GM23338 (cell line): ENCODE data around the gene ST8SIA4.

Experiments
- CREB1 ChIP-seq: fragments of 250-450 bp; sonication (Bioruptor Pico); IDR thresholded peaks from 2 replicates; pipeline ENCODE4 v1.5.0; 2020; ENCODE audit warnings: low read depth, mild to moderate bottlenecking, moderate library complexity
- EZH2 ChIP-seq: fragments of 200-600 bp; sonication (generic); IDR thresholded peaks from one replicate; pipeline ENCODE4 v1.8.0; 2017; ENCODE audit warnings: antibody characterized with exemption, mild to moderate bottlenecking, low read depth; ENCODE audit not compliant: unreplicated experiment
- EZH2phosphoT487 ChIP-seq: fragments of 200-600 bp; sonication (generic); IDR thresholded peaks from one replicate; pipeline ENCODE4 v1.8.1; 2018; ENCODE audit warnings: antibody characterized with exemption; ENCODE audit not compliant: unreplicated experiment
- JUNB ChIP-seq: IDR thresholded peaks from one replicate; pipeline ENCODE4 v1.6.1; 2016; ENCODE audit warnings: antibody characterized with exemption; ENCODE audit not compliant: unreplicated experiment
- POLR2AphosphoS5 ChIP-seq: IDR thresholded peaks from 2 replicates; pipeline ENCODE4 v1.6.1; 2016; ENCODE audit warnings: antibody characterized with exemption, low read depth
- ZNF114 ChIP-seq: fragments of 250-450 bp; sonication (Bioruptor Pico); IDR thresholded peaks from 2 replicates; pipeline ENCODE4 v1.5.0; 2020; ENCODE audit warnings: mild to moderate bottlenecking, moderate library complexity
- TF ChIP-seq, protein P1 (sequence below), 2 experiments: fragments of 200-600 bp in 1 of 2; sonication (generic) in 1 of 2; conservative IDR thresholded peaks; 2 replicates each; pipeline versions ENCODE4 v1.5.1 to v1.6.1; 2016 to 2017; ENCODE audit warnings: antibody characterized with exemption in 2 of 2, low read depth in 2 of 2, mild to moderate bottlenecking in 2 of 2, moderate library complexity in 1 of 2
- TF ChIP-seq, protein P2 (sequence below): IDR thresholded peaks from one replicate; pipeline ENCODE4 v1.6.1; 2018; ENCODE audit warnings: antibody characterized with exemption; ENCODE audit not compliant: unreplicated experiment
- TF ChIP-seq, protein P3 (sequence below): IDR thresholded peaks from 2 replicates; pipeline ENCODE4 v1.6.1; 2016; ENCODE audit warnings: antibody characterized with exemption

DNA sequence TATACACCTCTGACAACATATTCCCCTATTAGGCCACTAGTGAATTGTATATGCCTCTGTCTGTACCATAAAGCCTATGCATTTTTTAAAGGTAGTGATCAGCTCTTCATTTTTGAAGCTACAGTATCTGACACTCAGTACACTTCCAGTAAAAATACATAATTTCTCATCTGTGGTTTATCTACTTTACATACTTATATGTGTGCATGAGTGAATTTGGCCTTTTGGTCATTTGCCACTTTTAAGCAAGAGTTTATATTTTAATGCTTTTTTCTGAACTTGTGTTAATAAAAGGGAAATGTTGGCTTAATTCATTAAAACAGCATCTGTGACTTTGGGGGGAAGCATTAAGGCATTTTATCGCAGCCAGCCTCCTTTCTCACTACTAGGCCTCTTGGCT lies 47.8 kb downstream of the ST8SIA4 start:
- no peak for TF ChIP-seq POLR2AphosphoS5
- TF ChIP-seq, protein P1, sequence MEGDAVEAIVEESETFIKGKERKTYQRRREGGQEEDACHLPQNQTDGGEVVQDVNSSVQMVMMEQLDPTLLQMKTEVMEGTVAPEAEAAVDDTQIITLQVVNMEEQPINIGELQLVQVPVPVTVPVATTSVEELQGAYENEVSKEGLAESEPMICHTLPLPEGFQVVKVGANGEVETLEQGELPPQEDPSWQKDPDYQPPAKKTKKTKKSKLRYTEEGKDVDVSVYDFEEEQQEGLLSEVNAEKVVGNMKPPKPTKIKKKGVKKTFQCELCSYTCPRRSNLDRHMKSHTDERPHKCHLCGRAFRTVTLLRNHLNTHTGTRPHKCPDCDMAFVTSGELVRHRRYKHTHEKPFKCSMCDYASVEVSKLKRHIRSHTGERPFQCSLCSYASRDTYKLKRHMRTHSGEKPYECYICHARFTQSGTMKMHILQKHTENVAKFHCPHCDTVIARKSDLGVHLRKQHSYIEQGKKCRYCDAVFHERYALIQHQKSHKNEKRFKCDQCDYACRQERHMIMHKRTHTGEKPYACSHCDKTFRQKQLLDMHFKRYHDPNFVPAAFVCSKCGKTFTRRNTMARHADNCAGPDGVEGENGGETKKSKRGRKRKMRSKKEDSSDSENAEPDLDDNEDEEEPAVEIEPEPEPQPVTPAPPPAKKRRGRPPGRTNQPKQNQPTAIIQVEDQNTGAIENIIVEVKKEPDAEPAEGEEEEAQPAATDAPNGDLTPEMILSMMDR (conservative IDR thresholded peaks at IDR 0.05; ENCODE audit: low read depth in 2 of 2), result no peak
- no peak for TF ChIP-seq EZH2
- TF ChIP-seq CREB1 (CRISPR knock-in tag), result no peak
- no peak for TF ChIP-seq ZNF114
- TF ChIP-seq, protein P2, sequence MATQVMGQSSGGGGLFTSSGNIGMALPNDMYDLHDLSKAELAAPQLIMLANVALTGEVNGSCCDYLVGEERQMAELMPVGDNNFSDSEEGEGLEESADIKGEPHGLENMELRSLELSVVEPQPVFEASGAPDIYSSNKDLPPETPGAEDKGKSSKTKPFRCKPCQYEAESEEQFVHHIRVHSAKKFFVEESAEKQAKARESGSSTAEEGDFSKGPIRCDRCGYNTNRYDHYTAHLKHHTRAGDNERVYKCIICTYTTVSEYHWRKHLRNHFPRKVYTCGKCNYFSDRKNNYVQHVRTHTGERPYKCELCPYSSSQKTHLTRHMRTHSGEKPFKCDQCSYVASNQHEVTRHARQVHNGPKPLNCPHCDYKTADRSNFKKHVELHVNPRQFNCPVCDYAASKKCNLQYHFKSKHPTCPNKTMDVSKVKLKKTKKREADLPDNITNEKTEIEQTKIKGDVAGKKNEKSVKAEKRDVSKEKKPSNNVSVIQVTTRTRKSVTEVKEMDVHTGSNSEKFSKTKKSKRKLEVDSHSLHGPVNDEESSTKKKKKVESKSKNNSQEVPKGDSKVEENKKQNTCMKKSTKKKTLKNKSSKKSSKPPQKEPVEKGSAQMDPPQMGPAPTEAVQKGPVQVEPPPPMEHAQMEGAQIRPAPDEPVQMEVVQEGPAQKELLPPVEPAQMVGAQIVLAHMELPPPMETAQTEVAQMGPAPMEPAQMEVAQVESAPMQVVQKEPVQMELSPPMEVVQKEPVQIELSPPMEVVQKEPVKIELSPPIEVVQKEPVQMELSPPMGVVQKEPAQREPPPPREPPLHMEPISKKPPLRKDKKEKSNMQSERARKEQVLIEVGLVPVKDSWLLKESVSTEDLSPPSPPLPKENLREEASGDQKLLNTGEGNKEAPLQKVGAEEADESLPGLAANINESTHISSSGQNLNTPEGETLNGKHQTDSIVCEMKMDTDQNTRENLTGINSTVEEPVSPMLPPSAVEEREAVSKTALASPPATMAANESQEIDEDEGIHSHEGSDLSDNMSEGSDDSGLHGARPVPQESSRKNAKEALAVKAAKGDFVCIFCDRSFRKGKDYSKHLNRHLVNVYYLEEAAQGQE, result no peak
- TF ChIP-seq JUNB, result no peak
- TF ChIP-seq EZH2phosphoT487, result no peak
- TF ChIP-seq, protein P3, sequence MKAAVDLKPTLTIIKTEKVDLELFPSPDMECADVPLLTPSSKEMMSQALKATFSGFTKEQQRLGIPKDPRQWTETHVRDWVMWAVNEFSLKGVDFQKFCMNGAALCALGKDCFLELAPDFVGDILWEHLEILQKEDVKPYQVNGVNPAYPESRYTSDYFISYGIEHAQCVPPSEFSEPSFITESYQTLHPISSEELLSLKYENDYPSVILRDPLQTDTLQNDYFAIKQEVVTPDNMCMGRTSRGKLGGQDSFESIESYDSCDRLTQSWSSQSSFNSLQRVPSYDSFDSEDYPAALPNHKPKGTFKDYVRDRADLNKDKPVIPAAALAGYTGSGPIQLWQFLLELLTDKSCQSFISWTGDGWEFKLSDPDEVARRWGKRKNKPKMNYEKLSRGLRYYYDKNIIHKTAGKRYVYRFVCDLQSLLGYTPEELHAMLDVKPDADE, result no peak
